HepG2 (cell line): ENCODE measurements around the gene TEX48. TPM values are rescaled to one million over a fixed set of nuclear protein-coding genes. Genes with fewer than 3 reads are reported as not detected.

Experiments
- ATAC-seq: fragments of 200-7000 bp; cut with Tn5 transposase; 3 replicates; pipeline ENCODE4 v1.9.1; 2020; ENCODE audit warnings: mild to moderate bottlenecking, moderate library complexity
- BruUV-seq: library from RNA; stranded (reverse); fragments of 400-500 nt; replicated peaks from 2 replicates; lab custom pipeline; 2021; lab: Mats Ljungman, UMichigan
- CTCF ChIA-PET: fragments of 300-600 bp; formaldehyde crosslinking; extraction: SDS; loops from one replicate; lab custom pipeline; 2021; ENCODE audit warnings: low total read pairs, inconsistent platforms, low intra/inter-chr PET ratio; lab: Yijun Ruan, JAX
- POLR2A ChIA-PET: fragments of 350-600 bp; sonication (Branson Sonifier 250); formaldehyde crosslinking; loops from one replicate; lab custom pipeline; 2020; ENCODE audit warnings: antibody characterized with exemption, inconsistent platforms; lab: Yijun Ruan, JAX
- DNase-seq: peaks from one replicate; pipeline ENCODE4 v3.0.0-alpha.2; 2015; ENCODE audit warnings: low spot score
- FAIRE-seq: peaks from 3 replicates; lab custom pipeline; 2011; peaks lifted over from hg19 to GRCh38; lab: Jason Lieb, UNC
- H2AFZ ChIP-seq: one replicate; pipeline ENCODE4 v1.6.1; 2011; ENCODE audit warnings: low read length, inconsistent platforms
- H3K27ac ChIP-seq: fragments of 300-600 bp; 3 replicates; pipeline ENCODE4 v1.8.0; 2011; ENCODE audit warnings: mixed run types, mild to moderate bottlenecking, mixed read lengths, low read length, inconsistent platforms; ENCODE audit not compliant: insufficient read depth; ENCODE audit errors: extremely low read length
- H3K27me3 ChIP-seq, 2 experiments: fragments of 200-600 bp in 1 of 2; 2 replicates in 1 of 2; 3 replicates in 1 of 2; pipeline versions ENCODE4 v1.6.0 to v1.8.0; 2011; ENCODE audit warnings: low read length in 2 of 2, mild to moderate bottlenecking in 2 of 2, moderate library complexity in 2 of 2, inconsistent platforms in 1 of 2; ENCODE audit not compliant: insufficient read depth in 2 of 2, control insufficient read depth in 1 of 2
- H3K36me3 ChIP-seq, 2 experiments: fragments of 200-600 bp in 1 of 2; replicated peaks in 1 of 2; 2 replicates in 1 of 2; 3 replicates in 1 of 2; pipeline versions ENCODE4 v1.5.1 to v1.8.0; 2011; ENCODE audit warnings: low read length in 2 of 2, inconsistent platforms in 1 of 2; ENCODE audit not compliant: insufficient read depth in 2 of 2, control insufficient read depth in 1 of 2
- H3K4me1 ChIP-seq: 2 replicates; pipeline ENCODE4 v1.5.1; 2012; ENCODE audit warnings: low read length, inconsistent platforms; ENCODE audit not compliant: insufficient read depth
- H3K4me2 ChIP-seq: 2 replicates; pipeline ENCODE4 v1.6.0; 2011; ENCODE audit warnings: low read depth, low read length, inconsistent platforms
- H3K4me3 ChIP-seq, 3 experiments: fragments of 200-600 bp in 1 of 3; sonication (generic), shearing (Covaris generic) in 1 of 3; replicated peaks in 1 of 3; 2 replicates each; pipeline ENCODE4 v1.5.1; 2011 to 2016; ENCODE audit warnings: low read length in 3 of 3, inconsistent platforms in 2 of 3, low read depth in 2 of 3, mild to moderate bottlenecking in 2 of 3, control low read depth in 1 of 3, mixed read lengths in 1 of 3; ENCODE audit not compliant: insufficient read depth in 1 of 3
- H3K79me2 ChIP-seq: one replicate; pipeline ENCODE4 v1.6.1; 2011; ENCODE audit warnings: low read length, inconsistent platforms; ENCODE audit not compliant: insufficient read depth
- H3K9ac ChIP-seq: 2 replicates; pipeline ENCODE4 v1.6.0; 2011; ENCODE audit warnings: mild to moderate bottlenecking, low read depth, low read length, inconsistent platforms; ENCODE audit not compliant: insufficient read depth
- H3K9me3 ChIP-seq: 2 replicates; pipeline ENCODE4 v1.5.1; 2012; ENCODE audit warnings: mild to moderate bottlenecking, low read length
- H4K20me1 ChIP-seq: 2 replicates; pipeline ENCODE4 v1.6.0; 2011; ENCODE audit warnings: inconsistent platforms, mild to moderate bottlenecking, low read length, moderate library complexity; ENCODE audit not compliant: insufficient read depth
- ATF4 ChIP-seq, 2 experiments: fragments of 450-650 bp in 1 of 2; sonication (generic) in 1 of 2; formaldehyde crosslinking; IDR thresholded peaks; 2 replicates each; pipeline versions ENCODE4 v1.5.0 to v1.8.0; 2020 to 2022; ENCODE audit warnings: mild to moderate bottlenecking in 1 of 2, missing genetic modification reagents in 1 of 2
- CEBPB ChIP-seq: IDR thresholded peaks from 2 replicates; pipeline ENCODE4 v1.6.1; 2011; ENCODE audit warnings: low read depth, low read length, improper control_type of control experiment, borderline replicate concordance
- DMTF1 ChIP-seq: sonication (generic); formaldehyde crosslinking; IDR thresholded peaks from 2 replicates; pipeline ENCODE4 v1.4.0; 2020; ENCODE audit warnings: mild to moderate bottlenecking, missing genetic modification reagents
- FIP1L1 ChIP-seq: fragments of 200-400 bp; formaldehyde crosslinking; IDR thresholded peaks from 2 replicates; pipeline ENCODE4 v1.6.1; 2018; ENCODE audit warnings: low read depth, mild to moderate bottlenecking, low read length, moderate library complexity, borderline replicate concordance; ENCODE audit not compliant: insufficient read depth
- FOXO4 ChIP-seq: sonication (generic); formaldehyde crosslinking; conservative IDR thresholded peaks from 2 replicates; pipeline ENCODE4 v1.8.1; 2023; ENCODE audit warnings: missing genetic modification reagents
- HNRNPLL ChIP-seq: fragments of 200-400 bp; formaldehyde crosslinking; IDR thresholded peaks from 2 replicates; pipeline ENCODE4 v1.6.1; 2017; ENCODE audit warnings: mild to moderate bottlenecking, low read depth, low read length; ENCODE audit not compliant: poor library complexity, severe bottlenecking
- HNRNPUL1 ChIP-seq: fragments of 200-400 bp; formaldehyde crosslinking; IDR thresholded peaks from 2 replicates; pipeline ENCODE4 v1.6.1; 2017; ENCODE audit warnings: low read depth, mild to moderate bottlenecking, low read length, moderate library complexity
- MAFG ChIP-seq: sonication (generic); formaldehyde crosslinking; IDR thresholded peaks from 2 replicates; pipeline ENCODE4 v1.5.1; 2020; ENCODE audit warnings: mild to moderate bottlenecking, missing genetic modification reagents
- PITX1 ChIP-seq: sonication (generic); formaldehyde crosslinking; IDR thresholded peaks from 2 replicates; pipeline ENCODE4 v1.5.1; 2020; ENCODE audit warnings: mild to moderate bottlenecking, missing genetic modification reagents
- POGZ ChIP-seq: sonication (generic); formaldehyde crosslinking; IDR thresholded peaks from 2 replicates; pipeline ENCODE4 v1.4.0; 2020; ENCODE audit warnings: mild to moderate bottlenecking, missing genetic modification reagents
- TFE3 ChIP-seq: IDR thresholded peaks from 2 replicates; pipeline ENCODE4 v1.6.1; 2016
- ZNF335 ChIP-seq: sonication (generic); formaldehyde crosslinking; IDR thresholded peaks from 2 replicates; pipeline ENCODE4 v1.4.0; 2020; ENCODE audit warnings: missing genetic modification reagents
- ZNF510 ChIP-seq: sonication (generic); formaldehyde crosslinking; IDR thresholded peaks from 2 replicates; pipeline ENCODE4 v1.4.0; 2020; ENCODE audit warnings: low read depth, mild to moderate bottlenecking, missing genetic modification reagents
- ZNF691 ChIP-seq: sonication (generic); formaldehyde crosslinking; IDR thresholded peaks from 2 replicates; pipeline ENCODE4 v1.4.0; 2020; ENCODE audit warnings: missing genetic modification reagents, low read depth, mild to moderate bottlenecking, borderline replicate concordance
- ZNF746 ChIP-seq: sonication (generic); formaldehyde crosslinking; IDR thresholded peaks from 2 replicates; pipeline ENCODE4 v1.8.0; 2022; ENCODE audit warnings: mild to moderate bottlenecking, missing genetic modification reagents
- ZNF792 ChIP-seq: IDR thresholded peaks from 2 replicates; pipeline ENCODE4 v1.6.1; 2016
- WGBS: methylation state at CpG from one replicate; pipeline ENCODE4 v1.1.6; 2017; ENCODE audit warnings: low lambda C conversion rate; 5-methylcytosine and 5-hydroxymethylcytosine counted together
- in situ Hi-C: cut with HindIII; loops from 2 replicates; pipeline ENCODE4 v1.10.0; 2017; ENCODE audit warnings: low pct_unique_long_range_greater_than_20kb; ENCODE audit not compliant: extremely low pct_ligation_motif_present
- intact Hi-C: fragments of 100-400 bp; cut with micrococcal nuclease; formaldehyde crosslinking; loops from one replicate; pipeline ENCODE4 v1.10.0; 2022; ENCODE audit not compliant: unreplicated experiment
- polyA plus RNA-seq, 8 experiments: library from polyadenylated mRNA; depleted of rRNA in 3 of 8; stranded (reverse) in 7 of 8; unstranded in 1 of 8; fragments of >200 nt; fragmentation: Illumina TruSeq in 4 of 8; extraction: Trizol in 4 of 8; gene quantifications; 2 replicates each; pipeline versions ENCODE4 v1.2.1 to v1.2.3, GENCODE V29; 2011 to 2016; ENCODE audit warnings: low read depth in 4 of 8, missing spikeins in 1 of 8, mixed read lengths in 1 of 8; ENCODE audit not compliant: insufficient read depth in 1 of 8
- total RNA-seq, 5 experiments: library from RNA; depleted of rRNA; stranded (reverse); fragments of >200 nt; fragmentation: Illumina TruSeq; extraction: Trizol; gene quantifications; 2 replicates each; pipeline ENCODE4 v1.2.3, GENCODE V29; 2016; ENCODE audit warnings: low read depth in 1 of 5

TEX48 gene
- total and polyA plus RNA-seq, 2 of the 13 experiments (the other 11 are each of a cell fraction or from before 2014, with no cell fraction given), result not detected

- no TSS peak for BruUV-seq
- in situ Hi-C loops, result no loop called here
- no peaks in the 10 kb centered on the region for H3K9me3 ChIP-seq
- 0 out of 2 replicates have a peak, but pooled peaks have one; percentile 85 for TF ChIP-seq FOXO4 (CRISPR knock-in tag)
- TF ChIP-seq CEBPB, result peak; percentile 93
- 0 out of 2 replicates have a peak, but pooled peaks have one; percentile 57 for TF ChIP-seq DMTF1 (CRISPR knock-in tag)
- TF ChIP-seq HNRNPUL1, result no peak
- peak; percentile 75 for TF ChIP-seq POGZ (CRISPR knock-in tag)
- no peak for TF ChIP-seq FIP1L1
- peak; percentile 88; the same call in 1 of the 2 replicates for TF ChIP-seq ZNF510
- TF ChIP-seq ATF4 (CRISPR knock-in tag; IDR thresholded peaks at IDR 0.05), result peak in 1 of 2 experiments; percentile 90; a peak in 2 of 4 replicates
- TF ChIP-seq PITX1 (CRISPR knock-in tag), result peak; percentile 97
- TF ChIP-seq TFE3 (CRISPR knock-in tag), result peak; percentile 97
- peak; percentile 92 for TF ChIP-seq ZNF792
- TF ChIP-seq ZNF335, result peak; percentile 35; the same call in 1 of the 2 replicates
- peak; percentile 87 for TF ChIP-seq ZNF746 (CRISPR knock-in tag)
- no peak for TF ChIP-seq MAFG (CRISPR knock-in tag)
- peak; percentile 81 for TF ChIP-seq ZNF691 (CRISPR knock-in tag)
- no peak for TF ChIP-seq HNRNPLL
These were observed 39.6 kb upstream of the TEX48 start for GRCh38 chr9:114721491-114722079.

More at GRCh38 chr9:114721491-114722079, 39.6 kb upstream of the TEX48 start:
- ATAC-seq (peak; percentile 98), DNase-seq (peak; percentile 99), FAIRE-seq (peak; percentile 100)
- Histone ChIP-seq H2AFZ (no peak overlapping the region), H3K9ac (peak overlapping the region; percentile 35), H3K4me1 (peaks cover 47% of the 10 kb centered on the region), H3K4me2 (peak overlapping the region; percentile 72), H3K36me3 (no peaks in the 10 kb centered on the region), H3K27ac (peak overlapping the region; percentile 64), H3K27me3 (peaks cover 0 to 5% of the 10 kb centered on the region in 2 experiments; a peak in 3 of 5 replicates), H3K4me3 (peak overlapping the region in 1 of 3 experiments; percentile 59; a peak in 2 of 6 replicates), H3K79me2 (no peaks in the 10 kb centered on the region), H4K20me1 (no peaks in the 10 kb centered on the region)
- intact Hi-C loops, result loop anchor here (1.0 kb wide), 2 partner anchors 40 to 187 kb away; no protein-coding TSS in a partner anchor
- CTCF ChIA-PET, result interaction anchor here (1.6 kb wide), 1 partner anchor 40 kb away, joined by 9 read pairs; the partner anchor contains the start of gene TEX48
- POLR2A ChIA-PET, result interaction anchor here (1.0 to 1.2 kb wide), 2 partner anchors 21 to 134 kb away, joined by 3 to 5 read pairs; partner anchors contain the start of gene ATP6V1G1
- WGBS, result 3% methylated on average over 8 of the region's 8 CpGs
